Stimulated activated CD4-positive, alpha-beta T cell treated with anti-CD3 and anti-CD28 coated beads, Interleukin-2, amount 100 ng/mL, for 4 hours (primary cell): ENCODE measurements around the gene GATA5.
"Not testable (repeated sequence)": the region's sequence is repeated elsewhere in the genome, so short reads cannot be mapped to it uniquely, and the experiment has no call there.

Experiments
- DNase-seq: peaks from one replicate; pipeline ENCODE4 v3.0.0-alpha.2; 2020; ENCODE audit warnings: low read depth

Gene GATA5

DNA sequence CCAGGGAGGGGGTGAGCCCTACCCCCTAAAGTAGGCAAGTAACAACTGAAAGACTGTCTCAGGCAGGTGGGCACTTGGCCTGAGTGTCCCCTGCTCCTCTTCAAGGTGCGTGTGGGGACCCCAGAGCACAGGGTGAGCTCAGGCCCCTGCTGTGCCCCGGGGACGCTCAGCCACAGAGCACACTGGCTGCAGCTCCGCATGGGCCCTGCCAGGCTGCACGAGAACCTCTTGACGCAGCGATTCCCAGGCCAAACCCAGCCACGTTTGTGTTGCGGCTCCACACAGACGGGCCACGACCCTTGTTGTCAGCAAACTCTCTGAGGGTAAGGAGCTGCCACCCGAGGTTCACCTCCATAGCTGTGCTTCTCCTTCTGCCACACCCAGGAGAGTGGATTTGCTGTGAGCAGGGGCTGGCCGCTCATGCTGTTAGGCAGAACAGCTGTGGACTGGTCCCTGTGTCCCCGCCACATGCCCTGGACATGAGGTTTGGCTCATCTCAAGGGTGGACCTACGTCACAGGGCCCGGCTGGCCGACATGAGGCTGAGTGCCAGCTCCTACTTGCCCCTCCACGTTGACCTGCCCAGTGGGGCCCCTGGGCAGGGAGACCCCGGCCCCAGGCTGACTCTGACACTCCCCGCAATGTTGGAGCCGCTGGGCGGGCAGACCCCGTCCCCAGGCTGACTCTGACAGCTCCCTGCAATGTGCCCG is 29.7 kb upstream of the GATA5 start:
- DNase-seq = no peak

DNA sequence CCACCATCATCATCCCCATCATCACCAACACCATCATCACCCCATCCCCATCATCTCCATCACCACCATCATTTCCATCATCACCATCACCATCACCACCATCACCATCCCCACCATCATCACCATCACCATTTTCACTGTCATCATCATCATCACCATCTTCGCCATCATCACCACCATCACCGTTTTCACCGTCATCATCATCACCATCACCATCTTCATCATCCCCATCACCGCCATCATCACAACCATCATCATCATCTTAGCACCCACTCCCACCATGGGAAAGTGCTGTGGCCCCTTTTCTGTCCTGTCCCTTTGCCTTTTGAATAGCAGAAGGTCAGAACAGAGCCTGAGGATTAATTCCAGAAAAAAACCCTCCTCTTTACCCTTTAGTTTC is 28.5 kb upstream of the GATA5 start:
- no peak for DNase-seq

DNA sequence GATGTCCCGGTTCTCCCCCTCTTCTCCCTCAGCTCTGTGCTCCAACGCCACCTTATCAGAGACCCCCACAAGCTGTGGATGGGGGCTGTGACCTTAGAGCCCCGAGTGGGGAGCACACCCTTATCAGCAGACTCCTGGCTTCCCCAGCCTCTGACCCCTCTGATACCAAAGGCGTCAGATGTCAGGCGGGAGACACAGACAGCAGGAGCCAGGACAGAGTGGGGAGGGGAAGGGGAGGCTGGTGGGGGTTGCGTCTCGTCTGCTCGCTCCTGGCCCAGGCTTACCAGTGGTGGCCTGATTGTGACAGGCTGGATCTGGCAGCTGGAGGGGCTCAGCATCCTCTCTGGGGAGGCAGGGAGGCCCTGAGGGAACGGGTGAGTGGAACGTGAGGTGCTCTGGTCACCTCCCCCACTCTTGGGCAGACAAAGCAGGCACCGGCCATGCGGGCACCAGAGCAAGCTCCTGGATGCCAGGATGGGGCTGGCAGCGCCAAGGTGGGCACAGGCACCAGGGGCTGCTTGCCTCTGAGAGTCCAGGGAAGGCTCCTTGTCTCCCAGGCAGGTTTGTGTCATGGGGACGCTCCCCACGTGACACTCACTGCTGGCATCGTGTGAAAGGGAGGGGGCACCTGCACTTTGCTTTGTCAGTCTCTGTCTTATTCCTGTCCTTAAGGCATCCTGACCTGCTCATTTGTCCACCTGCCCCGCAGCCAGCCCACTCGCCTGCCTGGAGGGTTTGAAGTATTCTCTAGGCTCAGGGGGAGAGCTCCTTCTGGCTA is 27.8 kb upstream of the GATA5 start:
- DNase-seq = no peak

DNA sequence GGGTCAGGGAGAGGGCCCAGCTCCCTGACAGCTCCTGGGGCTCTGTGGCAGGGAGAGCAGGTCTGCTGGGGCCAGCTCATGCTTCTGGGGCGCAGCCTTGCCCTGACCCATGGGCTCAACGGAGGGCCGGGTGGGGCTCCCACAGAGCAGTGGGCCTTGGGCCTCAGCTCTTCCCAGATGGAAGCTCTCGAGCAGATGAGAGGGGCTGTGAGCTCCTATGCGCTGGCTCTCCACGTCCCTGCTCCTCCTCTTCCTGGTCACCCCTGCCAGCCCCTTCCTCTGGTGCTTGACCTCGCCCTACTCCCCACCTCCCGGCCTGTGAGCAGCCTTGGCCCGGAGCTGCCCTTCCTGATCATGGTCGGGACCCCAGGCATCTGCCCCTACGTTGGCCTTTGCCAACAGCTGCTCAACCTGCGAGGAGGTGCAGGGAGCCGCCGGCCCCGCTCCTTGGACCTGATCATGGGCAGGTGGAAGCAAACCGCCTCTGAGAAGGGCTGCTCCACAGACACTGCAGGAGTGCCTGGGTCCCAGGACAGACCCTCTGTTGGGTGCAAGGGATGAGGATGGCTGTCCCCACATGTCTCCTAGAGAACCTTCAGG is 26.8 kb upstream of the GATA5 start:
- DNase-seq = no peak

DNA sequence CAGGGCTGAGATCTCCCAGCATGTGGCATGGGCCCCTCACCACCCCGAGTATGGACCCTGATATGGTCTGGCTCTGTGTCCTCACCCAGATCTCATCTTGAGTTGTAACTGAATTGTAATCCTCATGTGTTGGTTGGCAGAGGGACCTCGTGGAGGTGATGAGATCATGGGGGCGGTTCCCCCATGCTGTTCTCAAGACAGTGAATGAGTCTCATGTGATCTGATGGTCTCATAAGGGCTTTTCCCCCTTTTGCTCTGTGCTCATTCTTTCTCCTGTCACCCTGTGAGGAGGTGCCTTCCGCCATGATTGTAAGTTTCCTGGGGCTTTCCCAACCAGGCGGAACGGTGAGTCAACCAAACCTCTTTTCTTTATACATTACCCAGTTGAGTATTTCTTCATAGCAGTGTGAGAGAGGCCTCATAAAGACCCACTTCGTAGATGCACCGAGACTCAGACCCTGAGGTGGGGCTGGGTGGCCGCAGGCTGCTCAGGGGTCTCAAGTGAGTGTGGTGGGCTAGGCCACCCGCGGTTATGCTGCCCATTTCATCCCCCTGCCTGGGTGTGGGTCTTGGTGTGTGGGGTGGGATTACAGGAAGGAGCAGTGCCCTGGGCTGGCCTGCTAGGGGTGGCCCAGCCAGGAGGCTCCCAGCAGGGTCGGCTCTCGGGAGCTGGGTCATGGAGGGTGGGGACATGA is 26.2 kb upstream of the GATA5 start:
- DNase-seq = peak; percentile 68

DNA sequence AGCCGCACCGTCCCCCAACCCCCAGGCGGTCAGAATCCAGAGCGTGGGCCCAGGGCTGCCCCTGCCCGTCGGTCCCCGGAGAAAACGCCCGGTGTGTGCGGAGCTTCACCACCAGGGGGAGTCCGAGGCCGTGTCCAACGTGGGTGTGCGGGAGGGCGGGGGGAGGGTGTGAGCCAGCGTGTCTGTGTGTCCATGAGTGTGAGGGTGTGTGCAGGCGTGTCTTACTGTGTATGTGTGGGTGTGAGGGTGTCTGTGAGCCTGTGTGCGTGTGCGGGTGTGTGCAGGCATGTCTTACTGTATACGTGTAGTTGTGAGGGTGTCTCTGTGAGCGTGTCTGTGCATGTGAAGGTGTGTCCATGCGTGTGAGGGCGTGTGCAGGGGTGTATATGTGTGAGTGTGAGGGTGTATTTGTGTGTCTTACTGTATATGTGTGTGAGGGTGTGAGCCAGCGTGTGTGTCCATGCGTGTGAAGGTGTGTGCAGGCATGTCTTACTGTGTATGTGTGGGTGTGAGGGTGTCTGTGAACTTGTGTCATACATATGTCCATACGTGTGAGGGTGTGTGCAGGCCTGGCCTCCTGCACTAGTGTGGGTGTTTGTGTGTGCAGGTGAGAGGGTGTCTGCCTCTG is 24.6 kb upstream of the GATA5 start:
- DNase-seq = peak; percentile 72

DNA sequence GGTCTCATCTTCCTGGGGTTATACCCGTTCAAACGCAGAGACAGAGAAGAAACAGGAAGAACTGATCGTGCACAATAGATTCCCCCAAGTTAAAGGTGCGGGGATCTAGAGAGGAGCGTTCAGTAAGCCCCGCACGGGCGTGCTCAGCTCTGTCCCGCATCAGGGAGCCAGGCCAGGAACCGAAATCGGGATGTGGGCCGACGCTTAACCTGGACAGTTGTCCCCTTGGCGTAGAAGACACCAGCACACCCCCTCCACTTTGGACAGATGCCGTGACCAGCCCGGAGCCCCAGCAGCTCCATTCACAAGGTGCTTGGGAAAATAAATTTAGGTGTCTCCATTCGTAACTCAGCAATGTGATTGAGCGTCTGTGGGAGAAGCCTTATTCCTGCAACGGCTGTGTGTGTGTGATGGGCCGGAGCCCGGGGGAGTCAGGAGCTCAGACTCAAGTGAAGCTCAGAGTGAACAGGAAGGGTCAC is 24.0 kb upstream of the GATA5 start:
- no peak for DNase-seq

DNA sequence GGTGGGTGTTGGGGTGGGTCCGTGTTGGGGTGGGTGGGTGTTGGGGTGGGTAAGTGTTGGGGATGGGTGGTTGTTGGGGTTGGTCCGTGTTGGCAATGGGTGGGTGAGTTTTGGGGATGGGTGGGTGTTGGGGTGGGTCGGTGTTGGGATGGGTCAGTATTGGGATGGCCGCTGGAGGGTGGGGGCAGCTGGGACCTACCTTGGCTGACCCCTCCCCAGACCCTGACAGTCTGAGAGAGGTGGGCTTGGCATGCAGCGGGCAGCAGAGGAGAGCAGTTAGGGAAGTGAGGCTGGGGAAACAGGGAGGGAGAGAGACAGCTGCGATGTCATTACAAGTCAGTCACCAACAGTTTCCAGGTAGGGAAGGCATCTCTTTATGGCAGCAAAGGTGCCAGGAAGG is 23.1 kb upstream of the GATA5 start:
- DNase-seq = no peak

DNA sequence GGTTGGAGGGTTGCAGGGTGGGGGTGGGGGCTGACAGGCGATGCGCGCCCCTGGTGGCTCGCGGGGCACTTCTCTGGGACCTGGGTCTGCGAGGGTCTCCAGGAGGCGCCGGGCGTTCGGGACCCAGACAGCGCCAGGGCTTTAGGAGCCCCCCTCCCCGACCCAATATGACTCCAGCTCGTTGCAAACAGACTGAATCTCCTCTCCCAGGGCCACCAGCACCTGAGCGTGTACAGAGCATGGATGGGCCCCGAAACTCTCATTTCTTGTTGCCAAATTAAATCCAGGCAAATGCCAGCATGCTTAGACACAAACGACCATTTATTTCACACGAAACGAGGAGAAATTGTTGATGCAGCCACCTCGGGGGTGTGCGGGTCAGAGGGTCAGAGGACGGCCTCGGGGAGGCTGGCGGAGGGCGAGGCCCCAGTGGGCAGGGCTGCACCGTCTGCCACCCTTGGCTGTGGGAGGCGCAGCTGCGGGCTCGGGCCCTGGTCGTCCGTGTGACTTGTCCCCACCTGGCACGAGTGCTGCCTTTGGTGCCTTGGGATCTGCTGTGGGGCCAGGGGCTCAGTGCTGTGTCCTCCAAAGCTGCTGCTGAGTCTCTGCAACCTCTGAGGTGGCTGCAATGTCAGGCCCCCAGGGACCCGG is 20.9 kb upstream of the GATA5 start:
- no peak for DNase-seq

DNA sequence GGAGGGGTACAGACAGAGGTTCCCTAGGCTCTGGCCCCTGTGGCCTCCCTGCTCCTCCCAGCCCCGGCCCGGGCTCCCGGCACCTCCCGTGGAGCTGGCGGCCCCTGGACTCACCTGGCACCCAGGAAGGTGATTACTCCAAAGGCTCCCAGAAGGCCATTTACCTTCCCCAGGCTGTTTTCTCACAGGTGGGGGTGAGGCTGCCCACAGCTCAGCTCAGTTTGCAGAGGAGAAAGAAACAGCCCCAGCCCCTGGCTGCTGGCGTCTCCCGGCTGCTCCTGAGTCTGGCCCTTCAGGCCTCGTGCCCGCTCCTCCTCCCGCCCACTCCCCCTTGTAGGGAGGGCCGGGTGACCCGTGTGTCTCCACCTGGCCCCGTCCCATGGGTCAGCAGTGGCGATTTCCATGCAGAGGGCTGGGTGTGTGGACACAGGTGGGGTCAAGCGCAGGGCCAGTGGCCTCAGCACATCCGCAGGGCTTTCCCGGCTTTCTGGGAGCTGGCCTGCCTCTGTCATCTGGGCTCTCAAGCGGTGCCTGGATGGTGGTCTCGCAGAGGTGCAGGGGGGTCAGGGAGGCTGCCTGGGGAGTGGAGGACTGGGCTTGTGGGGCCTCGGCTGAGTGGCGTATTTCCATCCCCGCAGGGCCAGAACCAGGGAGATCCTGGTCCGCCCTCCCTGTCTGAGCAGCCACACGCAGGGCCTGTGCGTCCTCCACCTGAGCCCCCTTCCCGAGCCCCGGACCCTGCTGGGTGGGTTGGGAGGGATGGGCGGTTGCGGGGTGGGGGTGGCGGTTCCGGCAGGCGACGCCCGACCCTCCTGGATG is 20.2 kb upstream of the GATA5 start:
- DNase-seq = no peak

DNA sequence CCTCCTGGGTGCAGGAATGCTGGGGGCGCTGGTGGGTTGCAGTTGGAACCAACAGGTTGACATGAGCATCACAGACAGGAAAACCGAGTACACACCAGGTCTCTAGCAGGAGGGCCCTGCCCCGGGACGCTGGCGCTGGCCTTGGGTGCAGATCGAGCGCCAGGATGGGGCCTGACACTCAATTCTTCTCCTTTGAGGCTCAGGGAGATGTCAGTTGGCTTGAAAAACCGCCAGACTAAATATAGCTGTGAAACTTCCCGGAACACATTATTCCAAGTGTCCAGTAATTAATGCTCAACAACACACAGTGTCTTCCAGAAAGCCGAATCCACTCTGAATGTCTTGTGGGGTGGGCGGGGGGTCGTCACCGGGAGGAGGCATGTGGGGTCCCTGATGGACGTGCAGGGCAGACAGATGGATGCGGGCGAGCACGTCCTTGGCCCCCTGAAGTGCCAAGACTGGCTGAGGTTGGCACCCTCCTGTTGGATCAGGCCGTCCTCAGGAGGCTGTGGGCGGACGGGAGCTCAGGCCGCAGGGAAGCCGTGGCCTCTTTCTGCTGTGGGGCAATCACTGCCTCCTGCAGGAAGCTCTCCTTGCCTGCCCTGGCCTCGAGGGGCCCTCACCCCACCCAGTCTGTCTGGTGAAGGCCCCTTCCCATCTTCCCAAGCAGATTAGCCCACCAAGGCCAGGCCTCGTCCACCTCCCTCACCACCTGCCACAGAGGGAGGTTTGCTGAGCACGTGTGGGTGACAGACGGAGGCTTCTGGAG is 19.4 kb upstream of the GATA5 start:
- DNase-seq = no peak

DNA sequence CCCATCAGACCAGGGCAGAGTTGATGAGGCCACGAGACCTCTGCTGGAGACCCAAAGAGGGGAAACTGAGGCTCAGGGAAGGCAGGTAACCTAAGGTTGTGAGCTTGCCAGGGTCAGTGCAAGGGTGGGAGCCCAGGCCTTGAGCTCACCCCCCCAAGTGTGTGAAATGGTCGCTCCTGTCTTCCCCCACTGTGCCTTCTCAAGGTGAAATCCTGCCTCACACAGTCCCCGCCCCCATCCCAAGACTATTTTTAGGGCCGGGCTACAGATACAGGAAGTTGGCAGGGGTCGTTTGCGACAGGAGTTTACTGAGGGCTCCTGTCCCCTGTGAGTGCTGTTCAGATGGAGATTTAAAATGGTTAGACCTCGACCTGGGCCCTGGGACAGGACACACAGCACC is 18.7 kb upstream of the GATA5 start:
- DNase-seq = no peak

DNA sequence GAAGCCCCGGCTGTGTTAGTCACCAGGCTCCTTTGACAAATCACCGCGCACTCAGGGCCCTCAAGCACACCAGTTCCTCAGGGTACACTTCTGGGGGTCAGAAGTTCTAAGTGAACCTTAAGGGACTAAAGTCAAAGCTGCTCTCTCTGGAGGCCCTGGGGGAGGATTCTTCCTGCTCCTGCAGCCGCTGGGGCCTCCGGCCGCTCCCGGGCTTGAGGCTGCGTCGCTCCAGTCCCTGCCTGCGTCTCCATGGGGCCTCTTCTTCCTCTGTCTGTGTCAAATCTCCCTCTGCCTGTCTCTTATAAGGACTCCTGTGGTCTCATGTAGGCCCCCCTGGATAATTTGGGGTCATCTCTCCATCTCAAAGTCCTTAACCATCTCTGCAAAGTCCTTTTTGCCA is 18.1 kb upstream of the GATA5 start:
- DNase-seq = no peak

DNA sequence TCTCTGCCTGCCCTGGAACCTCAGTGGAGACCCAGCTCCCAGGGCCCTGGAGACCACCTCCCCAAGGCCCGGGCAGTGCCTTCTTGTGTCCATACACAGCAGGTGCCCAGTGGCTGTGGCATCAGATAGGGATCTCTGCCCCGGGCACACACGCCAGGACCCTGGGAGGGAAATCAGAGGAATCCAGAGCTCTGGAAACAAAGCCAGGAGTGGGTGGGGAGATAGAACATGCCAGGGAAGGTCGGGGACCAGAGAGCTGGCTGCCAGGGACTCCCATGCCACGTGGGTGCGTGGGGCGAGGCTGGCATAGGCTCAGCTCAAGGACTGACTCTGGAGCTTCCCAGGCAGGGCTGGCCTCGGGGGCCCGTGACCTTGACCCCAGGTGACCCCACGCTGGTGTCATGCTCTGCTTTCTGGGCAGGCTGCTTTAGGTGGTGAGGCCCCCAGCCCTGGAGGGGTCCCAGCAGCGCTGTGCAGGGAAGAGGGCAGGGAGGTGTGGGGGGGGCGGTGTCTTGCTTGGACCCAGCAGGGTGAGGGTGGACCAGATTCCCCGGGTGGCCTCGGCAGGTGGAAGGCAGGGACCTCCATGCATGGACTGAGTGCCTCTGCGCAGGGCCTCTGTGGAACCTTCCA is 17.6 kb upstream of the GATA5 start:
- DNase-seq = no peak

DNA sequence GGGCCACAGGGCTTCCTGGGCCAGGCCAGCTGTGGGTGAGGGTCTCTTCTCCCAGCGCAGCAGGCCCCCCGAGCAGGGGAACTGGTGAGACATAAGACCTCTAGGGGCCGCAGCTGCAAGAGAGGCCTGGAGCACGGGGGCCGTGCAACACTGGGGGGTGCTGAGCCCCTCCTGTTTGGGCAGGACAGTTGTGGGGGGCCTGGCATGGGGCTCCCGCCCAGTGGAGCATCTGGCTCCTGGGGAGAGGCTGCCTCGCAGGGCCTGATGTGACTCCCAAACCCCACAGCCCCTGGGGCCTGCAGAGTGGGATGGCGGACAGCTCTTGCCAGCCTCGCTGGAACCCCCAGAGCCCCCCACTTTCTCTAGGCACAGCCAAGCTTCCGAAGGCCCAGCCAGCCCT is 16.9 kb upstream of the GATA5 start:
- no peak for DNase-seq

DNA sequence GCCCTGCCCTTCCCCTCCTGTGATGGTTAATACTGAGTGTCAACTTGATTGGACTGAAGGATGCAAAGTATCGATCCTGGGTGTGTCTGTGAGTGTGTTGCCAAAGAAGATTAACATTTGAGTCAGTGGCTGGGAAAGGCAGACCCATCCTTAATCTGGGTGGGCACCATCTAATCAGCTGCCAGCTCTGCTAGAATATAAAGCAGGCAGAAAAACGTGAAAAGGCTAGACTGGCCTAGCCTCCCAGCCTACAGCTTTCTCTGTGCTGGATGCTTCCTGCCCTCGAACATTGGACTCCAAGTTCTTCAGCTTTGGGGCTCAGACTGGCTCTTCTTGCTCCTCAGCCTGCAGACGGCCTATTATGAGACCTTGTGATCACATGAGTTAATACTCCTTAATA is 15.0 kb upstream of the GATA5 start:
- not testable (repeated sequence) for DNase-seq

DNA sequence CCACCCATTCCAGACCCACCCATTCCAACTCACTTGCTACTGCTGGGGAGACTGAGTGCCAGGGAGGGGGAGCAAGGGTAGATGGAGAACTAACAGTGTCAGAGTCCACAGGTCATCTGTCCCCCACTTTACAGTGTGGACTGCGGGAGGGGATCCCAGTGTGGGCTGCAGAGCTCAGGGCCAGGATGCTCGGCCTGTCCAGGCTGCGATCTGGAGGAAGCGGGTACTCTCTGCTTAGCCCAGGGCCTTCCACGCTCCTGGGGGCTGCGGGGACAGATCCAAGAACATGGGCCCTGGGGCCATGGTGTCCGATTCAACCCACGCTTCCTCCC is 14.1 kb upstream of the GATA5 start:
- no peak for DNase-seq

DNA sequence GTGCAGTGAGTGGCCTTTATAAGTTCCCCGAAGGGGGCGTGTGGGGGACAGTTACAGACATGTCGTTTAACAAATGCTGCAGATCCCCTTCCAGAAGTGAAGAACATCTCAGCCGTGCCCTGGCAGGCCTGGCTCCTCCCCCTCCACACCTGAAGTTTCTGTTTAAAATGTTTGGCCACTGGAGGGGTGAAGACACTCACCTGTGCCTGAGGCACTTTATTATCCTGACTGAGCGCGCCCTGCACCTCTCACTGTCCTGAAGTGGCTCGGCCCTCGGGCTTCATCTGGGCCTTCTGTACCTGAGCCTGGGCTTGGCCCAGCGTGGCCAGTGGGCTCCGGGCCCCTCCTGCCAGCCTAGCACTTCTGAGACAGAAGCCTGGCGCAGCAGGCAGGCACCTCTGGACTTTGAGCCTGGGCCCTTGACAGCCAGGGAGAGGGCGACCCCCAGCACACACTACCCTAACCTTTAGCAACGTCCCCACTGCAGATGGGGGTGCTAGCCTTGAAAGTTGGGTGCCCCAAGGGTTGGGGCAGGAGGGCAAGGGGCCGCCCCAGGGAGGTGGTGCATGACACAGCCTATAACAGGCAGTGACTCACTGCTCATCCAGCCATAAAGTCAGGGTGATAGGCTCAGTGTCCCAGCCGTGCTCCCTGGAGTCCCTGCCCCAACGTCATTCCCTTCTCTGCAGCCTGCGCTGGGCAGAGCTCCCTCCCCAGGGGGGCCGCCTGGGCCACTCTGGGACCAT is 13.6 kb upstream of the GATA5 start:
- no peak for DNase-seq

DNA sequence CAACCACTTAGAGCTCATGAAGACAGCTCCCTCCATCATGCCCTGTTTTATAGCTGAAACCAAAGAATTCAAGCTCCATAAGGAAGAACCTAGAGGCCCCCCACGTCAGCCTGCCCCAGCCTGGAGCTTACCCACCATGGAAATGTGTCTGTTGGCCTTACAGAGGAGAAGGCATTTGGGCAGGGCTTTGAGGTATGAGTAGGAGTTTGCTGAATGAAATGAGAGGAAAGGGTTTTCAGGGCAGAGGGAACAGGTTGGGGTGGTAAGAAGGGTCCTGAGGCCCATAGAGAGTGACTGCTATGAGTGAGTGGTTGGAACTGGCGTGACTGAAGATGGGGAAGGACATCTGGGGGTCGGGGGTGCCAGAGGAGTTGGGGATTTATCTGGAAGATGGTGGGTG is 12.7 kb upstream of the GATA5 start:
- no peak for DNase-seq
